HG02798 (cell line): ENCODE results near the gene CLBA1.
A peak's percentile ranks its signal among the peaks of the same experiment; 100 is the strongest.
"Not testable (repeated sequence)": the region's sequence is repeated elsewhere in the genome, so short reads cannot be mapped to it uniquely, and the experiment has no call there.

Source experiments
- ATAC-seq: cut with Tn5 transposase; IDR thresholded peaks from one replicate; pipeline ENCODE4 v1.9.1; 2021; ENCODE audit warnings: mild to moderate bottlenecking; ENCODE audit not compliant: unreplicated experiment, poor library complexity

CLBA1 gene

GRCh38 chr14:105020815-105021655 lies 35.4 kb downstream of the CLBA1 start, which contains the start of gene CDCA4:
Gene CDCA4 (minus strand): TSS chr14:105021083. CDS start chr14:105011929, 9,154 bp downstream.
- ATAC-seq = peak; percentile 85

- no peak for ATAC-seq
Observed at GRCh38 chr14:105021656-105022275, 36.2 kb downstream of the CLBA1 start.

GRCh38 chr14:105022276-105022670 lies 36.7 kb downstream of the CLBA1 start:
- ATAC-seq = no peak

- no peak for ATAC-seq
Observed at GRCh38 chr14:105023144-105023543, 37.6 kb downstream of the CLBA1 start.

GRCh38 chr14:105023791-105024480 lies 38.3 kb downstream of the CLBA1 start:
- no peak for ATAC-seq

GRCh38 chr14:105025429-105025828 lies 39.8 kb downstream of the CLBA1 start:
- ATAC-seq = no peak

- ATAC-seq = no peak
Observed at GRCh38 chr14:105026033-105026785, 40.6 kb downstream of the CLBA1 start.

GRCh38 chr14:105026802-105027563 lies 41.4 kb downstream of the CLBA1 start:
- no peak for ATAC-seq

GRCh38 chr14:105027718-105028117 lies 42.1 kb downstream of the CLBA1 start:
- not testable (repeated sequence) for ATAC-seq

- ATAC-seq = no peak
Observed at GRCh38 chr14:105028251-105028927, 42.8 kb downstream of the CLBA1 start.

- ATAC-seq = no peak
Observed at GRCh38 chr14:105029402-105029801, 43.8 kb downstream of the CLBA1 start.

GRCh38 chr14:105030194-105030593 lies 44.6 kb downstream of the CLBA1 start:
- ATAC-seq = no peak

- ATAC-seq = no peak
Observed at GRCh38 chr14:105030836-105031396, 45.3 kb downstream of the CLBA1 start.

GRCh38 chr14:105032451-105032901 lies 46.9 kb downstream of the CLBA1 start:
- ATAC-seq = not testable (repeated sequence)

- ATAC-seq = not testable (repeated sequence)
Observed at GRCh38 chr14:105033412-105033900, 47.9 kb downstream of the CLBA1 start.

- no peak for ATAC-seq
Observed at GRCh38 chr14:105034315-105035039, 48.9 kb downstream of the CLBA1 start.

- not testable (repeated sequence) for ATAC-seq
Observed at GRCh38 chr14:105035616-105036015, 50.0 kb downstream of the CLBA1 start.
